DND-41 (cell line): ENCODE measurements around the gene ATF2.

Experiments
- CTCF ChIP-seq: IDR thresholded peaks from 2 replicates; pipeline ENCODE4 v1.5.1; 2012; ENCODE audit warnings: borderline replicate concordance, low read length, moderate library complexity, mild to moderate bottlenecking; ENCODE audit not compliant: poor library complexity, severe bottlenecking; ENCODE audit errors: extremely low read depth
- EZH2 ChIP-seq: IDR thresholded peaks from 3 replicates; pipeline ENCODE4 v1.6.1; 2012; ENCODE audit warnings: borderline replicate concordance, low read depth, mild to moderate bottlenecking, moderate library complexity, low read length, inconsistent platforms; ENCODE audit not compliant: severe bottlenecking

DNA sequence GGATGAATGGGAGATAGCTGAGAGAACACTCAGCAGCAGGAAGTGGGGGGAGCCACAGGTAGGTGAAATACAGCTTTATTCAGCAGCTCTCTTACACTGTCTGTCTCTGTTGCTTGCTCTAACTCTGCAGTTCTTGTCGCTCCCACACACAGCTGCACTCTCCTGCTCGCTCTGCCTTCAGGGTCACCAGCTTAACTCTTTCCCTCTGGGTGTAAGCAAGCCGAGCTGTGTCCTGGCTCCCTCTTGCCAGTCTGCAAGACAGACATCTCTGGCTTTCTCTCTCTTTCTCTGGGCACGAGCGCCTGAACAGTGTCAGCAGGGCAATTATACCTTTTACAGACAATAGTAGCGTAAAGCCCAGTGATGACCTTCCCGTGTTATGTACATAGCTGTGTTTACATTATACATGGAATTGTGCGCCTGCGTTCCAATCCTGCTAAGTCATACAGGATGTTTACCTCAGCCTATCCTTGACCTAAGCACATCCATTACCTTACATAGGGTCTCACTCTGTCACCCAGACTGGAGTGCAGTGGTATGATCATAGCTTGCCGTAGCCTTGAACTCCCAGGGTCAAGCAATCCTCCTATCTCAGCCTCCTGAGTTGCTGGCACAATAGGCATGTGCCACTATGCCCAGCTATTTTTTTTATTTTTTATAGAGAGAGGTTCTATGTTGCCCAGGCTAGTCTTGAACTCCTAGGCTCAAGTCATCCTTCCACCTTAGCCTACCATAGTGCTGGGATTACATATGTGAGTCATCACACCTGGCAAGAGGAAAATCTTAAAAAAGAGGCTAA, 105.0 kb downstream of the ATF2 start:
- TF ChIP-seq CTCF: no peak
- TF ChIP-seq EZH2: no peak
